COLO668 (cell line): Measurements from ENCODE around the gene HS6ST3.
A peak's percentile ranks its signal among the peaks of the same experiment; 100 is the strongest.

Experiments
- DNase-seq: peaks from one replicate; lab custom pipeline; 2025; ENCODE audit not compliant: unreplicated experiment; lab: John Stamatoyannopoulos, UW

HS6ST3 gene

GRCh38 chr13:96816261-96816660, 726.4 kb downstream of the HS6ST3 start:
- DNase-seq: no peak

GRCh38 chr13:96816874-96817273, 727.0 kb downstream of the HS6ST3 start:
- no peak for DNase-seq

DNA sequence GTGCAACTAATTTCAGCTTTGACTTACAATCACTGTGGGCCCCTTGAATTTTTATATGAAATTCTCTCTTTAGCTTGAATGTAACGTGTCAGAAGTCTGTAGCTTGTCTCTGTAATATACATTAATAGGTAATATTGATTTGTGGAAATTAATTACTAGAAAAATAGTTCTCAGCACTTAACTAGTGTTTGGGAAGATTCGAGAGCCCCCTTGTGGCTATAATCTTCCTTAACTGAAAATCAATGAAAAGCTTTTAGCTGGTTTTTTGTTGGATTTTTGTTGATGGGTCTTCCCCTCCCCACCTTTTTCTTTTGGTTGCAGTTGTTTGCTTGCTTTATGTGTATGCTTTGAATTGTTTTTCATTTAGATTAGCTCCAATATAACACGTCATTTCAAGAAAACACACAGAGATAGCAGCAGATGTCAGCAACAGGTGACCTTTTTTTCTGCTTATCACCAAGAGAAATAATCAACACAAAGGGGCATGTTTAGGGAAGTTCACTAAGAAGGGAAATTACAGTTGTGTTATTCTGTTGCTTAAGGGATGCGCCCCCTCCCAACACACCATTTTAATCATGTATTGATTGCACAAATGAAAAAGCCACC, 727.5 kb downstream of the HS6ST3 start:
- no peak for DNase-seq

- no peak for DNase-seq
Measured at GRCh38 chr13:96819375-96819774, 729.5 kb downstream of the HS6ST3 start.

- DNase-seq: no peak
Measured at GRCh38 chr13:96821381-96821780, 731.5 kb downstream of the HS6ST3 start.

DNA sequence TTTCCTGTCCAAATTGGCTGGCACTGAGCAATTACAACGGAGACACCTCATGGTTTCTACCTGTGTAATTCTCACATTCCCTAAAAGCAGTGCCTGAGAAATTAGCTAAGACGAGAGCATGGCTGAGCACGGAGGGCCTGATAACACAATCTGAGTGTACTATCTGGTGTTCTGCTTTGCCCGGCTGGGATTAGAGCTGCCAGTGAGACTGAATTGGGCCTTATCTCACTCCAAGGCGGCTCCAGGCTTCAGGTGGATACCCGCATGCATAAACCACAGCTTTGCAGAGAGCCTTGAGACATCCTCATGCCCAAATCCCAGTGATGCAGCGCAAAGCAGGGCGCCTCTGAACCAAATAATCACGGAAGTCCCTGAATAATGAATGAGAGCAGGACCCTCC, 732.1 kb downstream of the HS6ST3 start:
- DNase-seq: no peak

DNA sequence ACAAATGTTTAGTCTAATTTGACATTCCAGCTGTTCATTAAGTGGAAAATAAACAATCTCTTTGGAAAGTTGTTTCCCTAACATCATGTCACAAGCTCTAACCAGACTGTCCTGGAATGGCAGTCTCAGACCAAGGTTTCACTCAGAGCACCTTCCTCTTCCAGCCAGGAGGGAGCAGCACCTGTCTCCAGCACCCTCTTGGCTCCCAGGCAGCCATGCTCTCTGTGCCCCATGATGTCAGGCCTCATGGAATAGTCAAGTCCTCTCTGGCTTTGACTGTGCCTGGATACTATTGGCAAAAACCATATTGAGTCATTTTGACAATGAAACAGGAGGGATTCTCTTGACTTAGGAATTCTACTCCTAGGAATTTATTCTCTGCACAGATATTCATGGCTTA, 733.0 kb downstream of the HS6ST3 start:
- peak; percentile 59 for DNase-seq

- no peak for DNase-seq
Measured at GRCh38 chr13:96824140-96824539, 734.2 kb downstream of the HS6ST3 start.

GRCh38 chr13:96825653-96826052, 735.7 kb downstream of the HS6ST3 start:
- DNase-seq: no peak

DNA sequence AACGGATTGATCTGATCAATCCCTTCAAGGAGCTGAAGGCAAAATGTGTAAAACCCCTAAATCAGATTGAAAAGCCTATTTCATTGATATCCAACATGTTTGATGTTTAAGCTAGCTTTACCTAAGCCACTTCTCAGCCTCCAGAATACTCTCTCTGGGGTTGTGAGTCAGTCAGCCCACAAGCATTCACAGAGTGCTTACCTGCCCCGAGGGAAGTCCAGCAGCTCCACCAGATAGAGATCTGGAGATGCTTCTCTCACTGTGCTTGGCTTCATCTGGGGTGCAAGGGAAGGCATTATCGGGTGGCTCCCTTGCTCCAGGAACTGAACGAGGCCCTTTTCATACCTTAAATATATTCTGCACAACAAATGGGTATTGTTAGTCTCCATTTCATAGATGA, 744.7 kb downstream of the HS6ST3 start:
- no peak for DNase-seq

DNA sequence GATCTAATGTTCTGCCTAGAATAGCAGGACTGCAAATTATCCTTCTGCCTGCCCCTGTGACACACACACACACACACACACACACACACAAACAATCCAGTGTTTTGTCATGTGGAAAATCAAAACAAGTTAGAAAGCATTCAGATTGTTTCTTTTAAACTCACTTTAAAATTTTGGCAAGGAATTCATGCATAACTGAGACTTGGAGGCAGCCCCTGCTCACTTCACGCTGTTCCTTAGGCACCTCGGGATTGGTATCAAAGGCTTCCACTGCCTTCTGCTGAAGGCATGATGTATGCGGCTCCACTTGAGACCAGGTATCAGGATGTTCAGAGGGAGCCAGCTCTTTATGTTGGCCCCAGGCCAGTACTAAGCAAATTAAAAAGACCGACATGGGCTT, 745.6 kb downstream of the HS6ST3 start:
- no peak for DNase-seq

GRCh38 chr13:96836733-96837132, 746.8 kb downstream of the HS6ST3 start:
- DNase-seq: no peak

- DNase-seq: no peak
Measured at GRCh38 chr13:96837809-96838208, 747.9 kb downstream of the HS6ST3 start.

GRCh38 chr13:96844195-96844594, 754.3 kb downstream of the HS6ST3 start:
- DNase-seq: no peak

GRCh38 chr13:96844616-96845015, 754.7 kb downstream of the HS6ST3 start:
- DNase-seq: no peak

DNA sequence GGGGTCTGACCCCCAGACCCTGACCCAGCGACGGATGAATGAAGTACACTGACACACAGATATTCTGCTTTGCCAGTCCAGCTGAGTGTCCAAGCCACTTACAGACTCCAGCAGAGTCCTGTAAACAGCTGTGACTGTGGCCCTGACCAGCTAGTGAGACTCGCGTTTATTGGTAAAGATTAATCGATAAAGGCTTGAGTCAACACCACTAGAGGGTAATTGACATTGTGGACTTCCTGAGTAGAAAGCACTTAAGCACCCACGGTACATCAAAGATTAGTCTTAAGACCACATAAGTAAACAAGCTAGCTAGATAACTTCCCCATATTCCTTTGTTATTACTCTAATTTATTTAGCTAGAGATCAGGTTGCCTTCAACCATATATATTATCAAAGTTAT, 758.4 kb downstream of the HS6ST3 start:
- peak; percentile 45 for DNase-seq

DNA sequence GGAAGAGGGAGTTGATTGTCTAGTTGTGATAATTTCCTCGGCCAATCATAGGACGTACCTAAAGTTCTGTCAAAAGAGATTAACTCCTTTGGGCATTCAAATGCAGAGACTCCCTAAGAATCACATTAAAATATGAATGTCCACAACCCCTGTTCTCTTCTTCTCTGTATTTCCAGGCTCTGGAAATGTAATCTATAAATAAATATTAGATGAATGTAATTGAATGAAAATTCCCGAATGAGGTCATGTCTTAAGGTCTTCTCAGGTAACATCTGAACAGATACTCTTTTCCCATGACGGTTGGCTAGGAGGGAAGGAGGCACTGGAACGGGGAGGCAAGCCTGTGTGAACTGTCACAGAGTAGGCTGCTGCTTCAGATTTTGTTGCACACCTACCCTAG, 759.2 kb downstream of the HS6ST3 start:
- DNase-seq: no peak

DNA sequence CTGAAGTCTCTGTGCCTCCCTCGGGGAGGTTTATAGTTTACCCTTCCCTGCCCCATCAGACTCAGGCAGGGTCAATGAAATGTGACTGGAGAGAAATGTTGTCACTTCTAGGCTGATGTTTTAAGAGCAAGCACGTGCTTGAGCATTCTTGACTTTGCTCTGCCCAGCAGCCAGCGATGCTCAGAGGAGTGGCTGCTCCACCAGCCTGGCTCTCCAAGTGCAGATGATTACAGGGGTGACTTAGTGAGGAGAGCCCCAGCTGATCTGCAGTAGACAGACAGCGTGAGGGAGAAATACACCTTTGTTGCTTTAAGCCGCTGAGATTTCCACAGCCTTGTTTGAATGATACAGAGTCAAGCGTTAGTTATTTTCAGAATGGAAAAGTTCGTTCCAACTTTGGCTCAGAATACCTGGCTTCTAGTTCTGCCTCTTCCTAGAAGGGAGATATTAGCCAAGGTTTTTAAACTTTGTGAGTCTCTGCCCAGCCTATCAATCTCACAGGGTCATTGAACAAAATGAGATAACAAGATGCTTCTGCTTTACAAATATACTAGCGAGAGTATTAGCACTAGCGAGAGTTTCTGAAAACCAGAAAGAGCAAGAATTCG, 760.7 kb downstream of the HS6ST3 start:
- DNase-seq: no peak

DNA sequence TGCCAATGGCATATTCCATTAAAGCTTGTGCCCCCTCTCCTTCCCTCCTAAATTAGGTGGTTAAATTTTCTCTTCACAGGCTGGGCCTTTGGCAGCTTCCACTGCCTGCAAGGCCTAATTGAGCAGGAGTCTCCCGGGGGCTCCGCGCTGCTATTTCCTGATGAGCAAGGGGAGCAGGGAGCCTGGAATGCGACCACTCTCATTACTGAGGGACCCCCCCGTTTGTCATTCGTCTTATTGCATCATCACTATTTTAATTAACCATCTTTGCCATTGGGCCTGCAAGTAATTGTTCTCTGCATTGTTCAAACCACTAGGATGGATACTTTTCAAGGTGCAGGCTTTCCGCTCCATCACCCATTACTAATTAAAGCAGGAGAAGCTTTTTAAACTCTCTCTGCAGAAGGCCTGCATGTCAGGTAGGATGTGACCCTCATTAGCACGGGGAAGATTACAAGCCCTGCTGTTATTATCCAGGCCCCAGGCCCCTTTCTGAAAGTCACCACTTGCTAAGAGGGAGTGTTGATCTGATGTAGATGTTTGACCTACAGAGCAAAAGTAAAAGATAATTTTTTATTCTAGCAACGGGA, 762.0 kb downstream of the HS6ST3 start:
- DNase-seq: no peak

DNA sequence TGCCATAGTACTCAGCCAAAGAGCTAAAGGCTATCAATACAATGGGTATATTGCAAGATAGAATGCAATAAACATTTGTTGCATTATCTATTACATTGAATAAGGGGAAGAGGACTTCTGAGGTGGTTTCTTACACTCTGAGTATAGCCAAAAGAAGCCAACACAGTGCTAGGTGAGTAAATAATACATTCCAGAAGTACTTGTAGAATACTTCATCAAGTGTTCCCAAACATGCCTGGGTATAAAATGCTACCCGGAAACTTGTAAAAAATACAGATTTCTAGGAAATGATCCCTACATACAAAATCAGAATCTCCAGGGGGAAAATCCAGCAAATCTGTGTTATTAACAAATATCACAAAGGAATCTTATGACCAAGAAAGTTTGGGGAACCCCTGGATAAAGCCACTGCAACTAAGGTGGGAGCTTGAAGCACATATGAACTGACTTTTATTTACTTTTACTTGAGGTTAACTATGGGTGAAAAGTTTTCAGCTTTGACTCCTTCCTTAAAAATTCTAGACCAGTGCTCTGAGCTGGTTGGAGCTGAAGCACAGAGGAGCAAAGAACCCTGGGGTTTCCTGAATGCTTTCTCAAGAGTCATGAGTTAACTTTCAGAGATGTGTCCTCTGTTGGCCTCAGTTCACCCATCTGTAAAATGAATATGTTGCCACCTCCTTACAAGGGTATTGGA, 768.4 kb downstream of the HS6ST3 start:
- no peak for DNase-seq

DNA sequence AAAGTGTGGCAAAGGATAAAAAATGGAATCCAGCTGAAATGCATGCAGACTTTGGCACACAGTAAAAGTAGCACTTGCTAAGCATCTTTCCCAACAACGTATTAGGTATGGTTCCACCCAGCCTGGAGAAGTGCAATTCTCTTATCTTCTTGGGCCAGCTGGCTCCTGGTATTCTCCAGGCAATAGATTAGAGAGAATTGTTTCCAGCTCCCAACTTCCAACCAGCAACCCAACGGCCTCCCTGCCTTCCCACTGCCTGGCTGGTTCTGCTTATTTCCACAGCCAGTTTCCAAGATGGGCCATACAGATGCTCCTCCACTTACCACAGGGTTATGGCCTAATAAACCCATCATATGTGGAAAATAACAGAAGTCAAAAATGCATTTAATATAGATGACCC, 771.0 kb downstream of the HS6ST3 start:
- DNase-seq: no peak

DNA sequence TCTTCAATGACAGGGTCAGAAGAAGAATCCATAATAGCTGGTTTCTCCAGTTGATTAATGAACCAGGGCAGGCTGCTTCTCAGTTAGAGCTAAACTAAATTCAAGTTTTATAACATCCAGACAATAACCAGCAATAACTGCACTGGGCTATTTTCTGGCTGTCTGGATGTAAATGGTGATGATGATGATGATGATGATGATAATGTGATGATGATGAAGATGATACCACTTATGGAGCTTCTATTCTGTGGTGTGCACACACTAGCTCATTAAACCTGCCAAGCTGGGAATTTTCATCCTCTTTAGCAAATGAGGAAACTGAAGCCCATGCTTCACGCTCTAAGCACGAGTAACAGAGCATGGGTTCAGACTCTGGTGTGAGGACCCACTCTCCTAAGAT, 772.2 kb downstream of the HS6ST3 start:
- DNase-seq: no peak
